ENCODE measurements around the gene ARFRP1. TPM values are rescaled to one million over a fixed set of nuclear protein-coding genes. Genes with fewer than 3 reads are reported as not detected.
A peak's percentile ranks its signal among the peaks of the same experiment; 100 is the strongest.

The ARFRP1 gene
- total RNA-seq, 2 donors from 2014 or later = 35.3 to 76.9 TPM

DNA sequence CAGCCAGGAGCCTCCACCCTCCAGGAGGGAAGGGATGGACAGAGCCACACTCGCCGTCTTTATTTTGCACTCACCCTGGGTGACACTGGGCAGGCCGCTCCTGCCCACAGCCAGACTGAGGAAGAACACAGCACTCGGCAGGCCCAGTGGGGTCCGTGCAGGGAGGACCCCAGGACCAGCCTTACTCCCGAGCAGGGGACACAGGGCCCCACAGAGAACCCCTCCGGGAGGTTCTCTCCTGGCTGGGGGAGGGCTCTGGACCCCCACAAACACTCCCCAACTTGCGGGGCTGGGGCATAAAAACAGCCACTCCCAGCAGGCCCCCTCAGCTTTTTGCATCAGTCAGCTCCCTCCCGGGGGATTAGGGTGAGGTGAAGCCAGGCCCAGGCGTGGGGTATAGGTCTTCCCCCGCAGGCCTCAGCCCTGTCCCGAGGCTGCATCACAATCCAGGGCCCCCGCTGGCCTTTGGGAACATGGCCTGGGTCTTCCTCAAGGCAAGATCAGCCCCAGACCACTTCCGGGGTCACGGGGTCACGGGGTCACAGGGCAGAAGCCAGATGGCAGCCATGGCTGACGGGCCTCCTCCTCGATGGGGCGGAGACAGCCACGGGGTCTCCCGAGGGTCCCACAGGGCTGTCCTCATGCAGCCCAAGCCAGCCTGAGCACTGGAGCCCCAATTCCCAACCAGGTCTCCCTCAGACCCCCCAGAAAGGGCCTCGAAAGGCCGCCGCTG is 8.1 kb downstream of the ARFRP1 start:
- H3K9ac ChIP-seq (ENCODE audit: low read depth in 2 of 2, low read length in 2 of 2) = peak overlapping the region in 1 of 2 donors; percentile 24
- peak overlapping the region; percentile 60 for H3K27ac ChIP-seq
- no peak overlapping the region for H3K4me3 ChIP-seq
- H3K27me3 ChIP-seq = no peaks in the 10 kb centered on the region
- H3K36me3 ChIP-seq = no peaks in the 10 kb centered on the region
- no peaks in the 10 kb centered on the region for H3K9me3 ChIP-seq
- TF ChIP-seq CTCF (IDR thresholded peaks at IDR 0.05) = no peak
- H3K4me1 ChIP-seq = peaks cover 27% of the 10 kb centered on the region
- intact Hi-C loops (cut with DNase I) = loop anchor here (10.0 kb wide), 1 partner anchor 95 kb away; no protein-coding TSS in a partner anchor
- DNase-seq = no peak

DNA sequence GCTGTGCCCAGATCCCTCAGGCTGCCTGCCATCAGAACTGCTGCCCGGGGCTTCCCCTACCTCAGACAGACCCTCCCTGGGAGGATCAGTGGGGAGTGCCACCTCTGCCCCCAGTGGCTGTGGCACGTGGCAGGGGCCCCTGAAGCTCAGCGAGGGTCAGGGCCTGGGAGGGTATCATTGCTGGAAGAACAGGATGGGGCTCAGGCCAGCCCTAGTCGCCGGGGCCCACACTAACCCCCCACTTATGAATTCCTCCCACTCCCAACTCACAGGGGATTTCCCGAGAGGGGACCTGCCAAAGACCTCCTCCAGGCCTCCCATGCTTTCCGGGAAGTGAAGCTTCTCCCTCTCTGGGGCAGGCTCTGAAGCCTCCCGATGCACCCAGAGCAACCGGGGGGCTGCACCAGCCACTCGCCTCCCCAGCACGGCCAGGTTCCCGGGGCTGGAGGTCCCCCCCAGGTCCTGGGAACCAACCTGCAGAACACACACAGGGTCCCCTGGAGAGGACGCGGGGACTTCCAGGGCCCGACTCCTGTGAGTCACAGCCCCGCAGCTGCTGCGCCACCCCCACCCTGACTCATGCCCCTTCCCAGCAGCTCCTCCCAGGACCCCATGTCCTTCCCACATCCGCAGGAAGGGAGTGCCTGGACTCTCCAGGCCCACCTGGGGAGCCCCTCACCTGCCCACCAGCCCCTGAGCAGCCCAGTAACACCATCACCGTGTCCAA is 8.9 kb downstream of the ARFRP1 start:
- H3K4me3 ChIP-seq = peak overlapping the region; percentile 5
- H3K36me3 ChIP-seq = no peaks in the 10 kb centered on the region
- intact Hi-C loops (cut with DNase I) = no loop called here
- no peak for TF ChIP-seq CTCF (IDR thresholded peaks at IDR 0.05)
- DNase-seq = no peak
- H3K27me3 ChIP-seq = no peaks in the 10 kb centered on the region
- peak overlapping the region; percentile 60 for H3K27ac ChIP-seq
- H3K4me1 ChIP-seq = peaks cover 27% of the 10 kb centered on the region
- H3K9ac ChIP-seq (ENCODE audit: low read depth in 2 of 2, low read length in 2 of 2) = no peak overlapping the region
- no peaks in the 10 kb centered on the region for H3K9me3 ChIP-seq

- Histone ChIP-seq H3K4me1 (peaks cover 27% of the 10 kb centered on the region), H3K36me3 (no peaks in the 10 kb centered on the region), H3K27ac (peak overlapping the region; percentile 60), H3K4me3 (peak overlapping the region; percentile 42), H3K9ac (ENCODE audit: low read depth in 2 of 2, low read length in 2 of 2) (no peak overlapping the region), H3K9me3 (no peaks in the 10 kb centered on the region), H3K27me3 (no peaks in the 10 kb centered on the region)
- DNase-seq = no peak
- intact Hi-C loops (cut with DNase I) = no loop called here
- no peak for TF ChIP-seq CTCF (IDR thresholded peaks at IDR 0.05)
Measured at GRCh38 chr20:63697868-63698545, 9.8 kb downstream of the ARFRP1 start.

DNA sequence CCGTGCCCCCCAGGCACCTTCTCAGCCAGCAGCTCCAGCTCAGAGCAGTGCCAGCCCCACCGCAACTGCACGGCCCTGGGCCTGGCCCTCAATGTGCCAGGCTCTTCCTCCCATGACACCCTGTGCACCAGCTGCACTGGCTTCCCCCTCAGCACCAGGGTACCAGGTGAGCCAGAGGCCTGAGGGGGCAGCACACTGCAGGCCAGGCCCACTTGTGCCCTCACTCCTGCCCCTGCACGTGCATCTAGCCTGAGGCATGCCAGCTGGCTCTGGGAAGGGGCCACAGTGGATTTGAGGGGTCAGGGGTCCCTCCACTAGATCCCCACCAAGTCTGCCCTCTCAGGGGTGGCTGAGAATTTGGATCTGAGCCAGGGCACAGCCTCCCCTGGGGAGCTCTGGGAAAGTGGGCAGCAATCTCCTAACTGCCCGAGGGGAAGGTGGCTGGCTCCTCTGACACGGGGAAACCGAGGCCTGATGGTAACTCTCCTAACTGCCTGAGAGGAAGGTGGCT is 10.4 kb downstream of the ARFRP1 start:
- intact Hi-C loops (cut with DNase I) = no loop called here
- Histone ChIP-seq H3K4me1 (peaks cover 27% of the 10 kb centered on the region), H3K27me3 (no peaks in the 10 kb centered on the region), H3K4me3 (peak overlapping the region; percentile 42), H3K36me3 (no peaks in the 10 kb centered on the region), H3K9ac (ENCODE audit: low read depth in 2 of 2, low read length in 2 of 2) (peak overlapping the region; percentile 33 to 34), H3K27ac (peak overlapping the region; percentile 60), H3K9me3 (no peaks in the 10 kb centered on the region)
- DNase-seq = no peak
- TF ChIP-seq CTCF (IDR thresholded peaks at IDR 0.05) = no peak

DNA sequence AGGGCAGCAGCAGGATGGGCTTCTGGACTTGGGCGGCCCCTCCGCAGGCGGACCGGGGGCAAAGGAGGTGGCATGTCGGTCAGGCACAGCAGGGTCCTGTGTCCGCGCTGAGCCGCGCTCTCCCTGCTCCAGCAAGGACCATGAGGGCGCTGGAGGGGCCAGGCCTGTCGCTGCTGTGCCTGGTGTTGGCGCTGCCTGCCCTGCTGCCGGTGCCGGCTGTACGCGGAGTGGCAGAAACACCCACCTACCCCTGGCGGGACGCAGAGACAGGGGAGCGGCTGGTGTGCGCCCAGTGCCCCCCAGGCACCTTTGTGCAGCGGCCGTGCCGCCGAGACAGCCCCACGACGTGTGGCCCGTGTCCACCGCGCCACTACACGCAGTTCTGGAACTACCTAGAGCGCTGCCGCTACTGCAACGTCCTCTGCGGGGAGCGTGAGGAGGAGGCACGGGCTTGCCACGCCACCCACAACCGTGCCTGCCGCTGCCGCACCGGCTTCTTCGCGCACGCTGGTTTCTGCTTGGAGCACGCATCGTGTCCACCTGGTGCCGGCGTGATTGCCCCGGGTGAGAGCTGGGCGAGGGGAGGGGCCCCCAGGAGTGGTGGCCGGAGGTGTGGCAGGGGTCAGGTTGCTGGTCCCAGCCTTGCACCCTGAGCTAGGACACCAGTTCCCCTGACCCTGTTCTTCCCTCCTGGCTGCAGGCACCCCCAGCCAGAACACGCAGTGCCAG is 11.0 kb downstream of the ARFRP1 start, which contains the start of gene TNFRSF6B:
TSS of gene TNFRSF6B (plus strand) at position 25 of the 729 bp plus-strand sequence. CDS start at position 141, 116 bp downstream.
- Histone ChIP-seq H3K27ac (peak within 1 kb of the TSS; percentile 60), H3K4me3 (peak within 1 kb of the TSS; percentile 42), H3K27me3 (no peaks in the 10 kb centered on the region), H3K36me3 (no peaks in the 10 kb centered on the region), H3K9me3 (no peaks in the 10 kb centered on the region), H3K4me1 (peaks cover 32% of the 10 kb centered on the region), H3K9ac (ENCODE audit: low read depth in 2 of 2, low read length in 2 of 2) (peak within 1 kb of the TSS; percentile 33 to 34)
- intact Hi-C loops (cut with DNase I) = no loop called here
- no peak for DNase-seq
- TF ChIP-seq CTCF (IDR thresholded peaks at IDR 0.05) = no peak
